ENCODE data around the gene KIF3C. TPM values are rescaled to one million over a fixed set of nuclear protein-coding genes. Genes with fewer than 3 reads are reported as not detected.

The KIF3C gene
- total and polyA plus RNA-seq, 2 of the 8 experiments (the other 6 are each of a cell fraction or from before 2014, with no cell fraction given) = 13.4 to 58.1 TPM

- no peak for TF ChIP-seq MAX (IDR thresholded peaks at IDR 0.05)
- no peak for TF ChIP-seq ATF2 (IDR thresholded peaks at IDR 0.05; ENCODE audit: low read length)
- TF ChIP-seq BACH1 (IDR thresholded peaks at IDR 0.05; ENCODE audit: low read length) = no peak
- TF ChIP-seq JUND (IDR thresholded peaks at IDR 0.05; ENCODE audit: low read length) = no peak
- TF ChIP-seq EP300 (IDR thresholded peaks at IDR 0.05; ENCODE audit: borderline replicate concordance in 1 of 2, low read depth in 2 of 2, low read length in 2 of 2) = no peak
- TF ChIP-seq HDAC6 (IDR thresholded peaks at IDR 0.05; ENCODE audit: low read depth, low read length) = no peak
Observed at GRCh38 chr2:26020231-26020640, 37.9 kb upstream of the KIF3C start (continued).

All from H1 (cell line).